ENCODE data around the gene DIPK1B.

The DIPK1B gene

GRCh38 chr9:136724772-136725171, 12.4 kb downstream of the DIPK1B start:
- no peak overlapping the region for H3K4me3 ChIP-seq (ENCODE audit: low read length)
- H3K4me1 ChIP-seq (ENCODE audit: insufficient read depth, low read length) = no peaks in the 10 kb centered on the region; the same call in 1 of the 2 replicates
- H3K27me3 ChIP-seq (ENCODE audit: insufficient read depth, low read length) = peaks cover 13% of the 10 kb centered on the region
- no peaks in the 10 kb centered on the region for H3K9me3 ChIP-seq (ENCODE audit: insufficient read depth, low read depth, low read length)
- 99% methylated on average over 7 of the region's 7 CpGs for WGBS
- no peak overlapping the region for H3K9ac ChIP-seq (ENCODE audit: low read depth, low read length)
- no peak overlapping the region for H3K27ac ChIP-seq (ENCODE audit: low read depth, low read length)
- H3K36me3 ChIP-seq (ENCODE audit: insufficient read depth, low read length) = peaks cover 50% of the 10 kb centered on the region

GRCh38 chr9:136725612-136726011, 13.2 kb downstream of the DIPK1B start:
- Histone ChIP-seq H3K4me3 (ENCODE audit: low read length) (peak overlapping the region; percentile 95; the same call in 1 of the 2 replicates), H3K27me3 (ENCODE audit: insufficient read depth, low read length) (peaks cover 13% of the 10 kb centered on the region), H3K4me1 (ENCODE audit: insufficient read depth, low read length) (no peaks in the 10 kb centered on the region; the same call in 1 of the 2 replicates), H3K9ac (ENCODE audit: low read depth, low read length) (peak overlapping the region; percentile 92; the same call in 1 of the 2 replicates), H3K36me3 (ENCODE audit: insufficient read depth, low read length) (peaks cover 50% of the 10 kb centered on the region), H3K9me3 (ENCODE audit: insufficient read depth, low read depth, low read length) (no peaks in the 10 kb centered on the region), H3K27ac (ENCODE audit: low read depth, low read length) (0 out of 2 replicates have a peak overlapping the region, but pooled peaks have one; percentile 32)
- WGBS = 92% methylated on average over 10 of the region's 10 CpGs

DNA sequence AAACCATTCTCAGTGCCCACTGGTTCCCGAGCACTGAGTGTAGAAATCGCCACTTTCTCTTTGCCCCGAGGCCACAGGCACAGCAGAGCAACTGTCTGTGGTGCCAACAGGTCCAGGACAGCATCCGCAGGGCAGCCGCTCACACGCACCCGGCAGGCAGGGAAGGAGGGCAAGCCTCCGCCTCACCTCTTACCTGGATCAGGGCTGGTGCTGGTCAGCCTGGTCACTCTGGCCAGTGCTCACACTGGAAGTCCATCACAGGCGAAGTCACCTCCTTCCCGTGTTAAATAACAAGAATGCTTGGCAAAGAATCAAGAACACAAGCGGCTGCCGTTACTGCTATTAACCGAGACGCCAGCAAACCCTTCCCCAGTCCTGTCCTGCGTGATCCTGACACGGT, 13.7 kb downstream of the DIPK1B start:
- H3K27me3 ChIP-seq (ENCODE audit: insufficient read depth, low read length) = peaks cover 13% of the 10 kb centered on the region
- no peaks in the 10 kb centered on the region for H3K9me3 ChIP-seq (ENCODE audit: insufficient read depth, low read depth, low read length)
- H3K4me1 ChIP-seq (ENCODE audit: insufficient read depth, low read length) = no peaks in the 10 kb centered on the region; the same call in 1 of the 2 replicates
- H3K27ac ChIP-seq (ENCODE audit: low read depth, low read length) = peak overlapping the region; percentile 32; the same call in 1 of the 2 replicates
- H3K4me3 ChIP-seq (ENCODE audit: low read length) = peak overlapping the region; percentile 95; the same call in 1 of the 2 replicates
- H3K9ac ChIP-seq (ENCODE audit: low read depth, low read length) = peak overlapping the region; percentile 92; the same call in 1 of the 2 replicates
- 89% methylated on average over 16 of the region's 16 CpGs for WGBS
- H3K36me3 ChIP-seq (ENCODE audit: insufficient read depth, low read length) = peaks cover 50% of the 10 kb centered on the region

- 61% methylated on average over 18 of the region's 18 CpGs for WGBS
- peak overlapping the region; percentile 92 for H3K9ac ChIP-seq (ENCODE audit: low read depth, low read length)
- no peaks in the 10 kb centered on the region for H3K9me3 ChIP-seq (ENCODE audit: insufficient read depth, low read depth, low read length)
- peak overlapping the region; percentile 4; the same call in 1 of the 2 replicates for H3K27ac ChIP-seq (ENCODE audit: low read depth, low read length)
- H3K36me3 ChIP-seq (ENCODE audit: insufficient read depth, low read length) = peaks cover 50% of the 10 kb centered on the region
- peaks cover 13% of the 10 kb centered on the region for H3K27me3 ChIP-seq (ENCODE audit: insufficient read depth, low read length)
- peak overlapping the region; percentile 95 for H3K4me3 ChIP-seq (ENCODE audit: low read length)
- H3K4me1 ChIP-seq (ENCODE audit: insufficient read depth, low read length) = no peaks in the 10 kb centered on the region; the same call in 1 of the 2 replicates
These were observed 14.3 kb downstream of the DIPK1B start for GRCh38 chr9:136726631-136727191.

- under 1% methylated on average over 66 of the region's 66 CpGs for WGBS
- Histone ChIP-seq H3K4me1 (ENCODE audit: insufficient read depth, low read length) (no peaks in the 10 kb centered on the region; the same call in 1 of the 2 replicates), H3K4me3 (ENCODE audit: low read length) (peak overlapping the region; percentile 95), H3K36me3 (ENCODE audit: insufficient read depth, low read length) (peaks cover 39% of the 10 kb centered on the region), H3K9me3 (ENCODE audit: insufficient read depth, low read depth, low read length) (no peaks in the 10 kb centered on the region), H3K27me3 (ENCODE audit: insufficient read depth, low read length) (peaks cover 13% of the 10 kb centered on the region), H3K9ac (ENCODE audit: low read depth, low read length) (peak overlapping the region; percentile 92), H3K27ac (ENCODE audit: low read depth, low read length) (peak overlapping the region; percentile 58)
These were observed 15.7 kb downstream of the DIPK1B start for GRCh38 chr9:136728080-136728547.

- Histone ChIP-seq H3K27ac (ENCODE audit: low read depth, low read length) (no peak overlapping the region), H3K4me3 (ENCODE audit: low read length) (peak overlapping the region; percentile 95), H3K9ac (ENCODE audit: low read depth, low read length) (peak overlapping the region; percentile 92), H3K9me3 (ENCODE audit: insufficient read depth, low read depth, low read length) (no peaks in the 10 kb centered on the region), H3K27me3 (ENCODE audit: insufficient read depth, low read length) (peaks cover 13% of the 10 kb centered on the region), H3K36me3 (ENCODE audit: insufficient read depth, low read length) (peaks cover 33% of the 10 kb centered on the region), H3K4me1 (ENCODE audit: insufficient read depth, low read length) (no peaks in the 10 kb centered on the region; the same call in 1 of the 2 replicates)
- WGBS = 7% methylated on average over 53 of the region's 53 CpGs
These were observed 16.3 kb downstream of the DIPK1B start for GRCh38 chr9:136728548-136729123.

- Histone ChIP-seq H3K4me1 (ENCODE audit: insufficient read depth, low read length) (no peaks in the 10 kb centered on the region; the same call in 1 of the 2 replicates), H3K9me3 (ENCODE audit: insufficient read depth, low read depth, low read length) (no peaks in the 10 kb centered on the region), H3K4me3 (ENCODE audit: low read length) (peak overlapping the region; percentile 95), H3K36me3 (ENCODE audit: insufficient read depth, low read length) (peaks cover 28% of the 10 kb centered on the region), H3K9ac (ENCODE audit: low read depth, low read length) (peak overlapping the region; percentile 92), H3K27ac (ENCODE audit: low read depth, low read length) (no peak overlapping the region), H3K27me3 (ENCODE audit: insufficient read depth, low read length) (peaks cover 13% of the 10 kb centered on the region)
- WGBS = 87% methylated on average over 7 of the region's 7 CpGs
These were observed 16.8 kb downstream of the DIPK1B start for GRCh38 chr9:136729144-136729543.

GRCh38 chr9:136729926-136730325, 17.6 kb downstream of the DIPK1B start:
- H3K27ac ChIP-seq (ENCODE audit: low read depth, low read length) = no peak overlapping the region
- WGBS = 93% methylated on average over 8 of the region's 8 CpGs

GRCh38 chr9:136732444-136733178, 20.2 kb downstream of the DIPK1B start:
- Histone ChIP-seq H3K9ac (ENCODE audit: low read depth, low read length) (no peak overlapping the region), H3K27ac (ENCODE audit: low read depth, low read length) (no peak overlapping the region), H3K4me3 (ENCODE audit: low read length) (no peak overlapping the region), H3K27me3 (ENCODE audit: insufficient read depth, low read length) (peaks cover 13% of the 10 kb centered on the region), H3K4me1 (ENCODE audit: insufficient read depth, low read length) (no peaks in the 10 kb centered on the region), H3K9me3 (ENCODE audit: insufficient read depth, low read depth, low read length) (no peaks in the 10 kb centered on the region), H3K36me3 (ENCODE audit: insufficient read depth, low read length) (no peaks in the 10 kb centered on the region)
- 69% methylated on average over 15 of the region's 16 CpGs for WGBS

More at GRCh38 chr9:136729926-136730325, 17.6 kb downstream of the DIPK1B start:
- no peak overlapping the region for H3K4me3 ChIP-seq (ENCODE audit: low read length)
- H3K36me3 ChIP-seq (ENCODE audit: insufficient read depth, low read length) = peaks cover 20% of the 10 kb centered on the region
- no peaks in the 10 kb centered on the region for H3K9me3 ChIP-seq (ENCODE audit: insufficient read depth, low read depth, low read length)
- no peaks in the 10 kb centered on the region; the same call in 1 of the 2 replicates for H3K4me1 ChIP-seq (ENCODE audit: insufficient read depth, low read length)
- H3K9ac ChIP-seq (ENCODE audit: low read depth, low read length) = no peak overlapping the region
- peaks cover 13% of the 10 kb centered on the region for H3K27me3 ChIP-seq (ENCODE audit: insufficient read depth, low read length)

DNA sequence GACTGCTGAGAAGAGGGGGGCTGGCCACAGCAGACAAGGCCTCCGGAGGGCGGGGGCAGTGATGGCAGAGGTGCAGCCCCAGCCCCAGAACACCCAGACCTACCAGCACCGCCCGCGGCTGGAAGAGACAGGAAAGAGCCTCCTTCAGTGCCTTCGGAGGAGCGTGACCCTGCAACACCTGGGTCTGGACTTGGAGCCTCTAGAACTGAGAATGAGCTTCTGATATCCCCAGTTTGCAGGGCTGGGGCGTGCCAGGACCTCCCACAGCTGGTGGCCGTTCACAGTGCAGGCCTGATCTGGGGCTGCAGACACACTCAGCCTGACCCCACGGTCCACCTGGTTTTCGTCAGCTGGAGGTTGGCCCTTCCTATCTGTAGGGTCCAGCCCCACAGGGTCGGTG, 21.2 kb downstream of the DIPK1B start:
- no peaks in the 10 kb centered on the region for H3K4me1 ChIP-seq (ENCODE audit: insufficient read depth, low read length)
- no peak overlapping the region for H3K9ac ChIP-seq (ENCODE audit: low read depth, low read length)
- 94% methylated on average over 12 of the region's 12 CpGs for WGBS
- H3K4me3 ChIP-seq (ENCODE audit: low read length) = no peak overlapping the region
- H3K36me3 ChIP-seq (ENCODE audit: insufficient read depth, low read length) = no peaks in the 10 kb centered on the region
- no peak overlapping the region for H3K27ac ChIP-seq (ENCODE audit: low read depth, low read length)
- no peaks in the 10 kb centered on the region for H3K9me3 ChIP-seq (ENCODE audit: insufficient read depth, low read depth, low read length)
- peaks cover 10% of the 10 kb centered on the region for H3K27me3 ChIP-seq (ENCODE audit: insufficient read depth, low read length)

Measured in HUES64 (cell line).